A204.1 (cell line): Measurements from ENCODE around the gene PCNX3.

Source experiments
- FAIRE-seq: peaks from 2 replicates; lab custom pipeline; 2012; peaks lifted over from hg19 to GRCh38; lab: Jason Lieb, UNC

Gene PCNX3

DNA sequence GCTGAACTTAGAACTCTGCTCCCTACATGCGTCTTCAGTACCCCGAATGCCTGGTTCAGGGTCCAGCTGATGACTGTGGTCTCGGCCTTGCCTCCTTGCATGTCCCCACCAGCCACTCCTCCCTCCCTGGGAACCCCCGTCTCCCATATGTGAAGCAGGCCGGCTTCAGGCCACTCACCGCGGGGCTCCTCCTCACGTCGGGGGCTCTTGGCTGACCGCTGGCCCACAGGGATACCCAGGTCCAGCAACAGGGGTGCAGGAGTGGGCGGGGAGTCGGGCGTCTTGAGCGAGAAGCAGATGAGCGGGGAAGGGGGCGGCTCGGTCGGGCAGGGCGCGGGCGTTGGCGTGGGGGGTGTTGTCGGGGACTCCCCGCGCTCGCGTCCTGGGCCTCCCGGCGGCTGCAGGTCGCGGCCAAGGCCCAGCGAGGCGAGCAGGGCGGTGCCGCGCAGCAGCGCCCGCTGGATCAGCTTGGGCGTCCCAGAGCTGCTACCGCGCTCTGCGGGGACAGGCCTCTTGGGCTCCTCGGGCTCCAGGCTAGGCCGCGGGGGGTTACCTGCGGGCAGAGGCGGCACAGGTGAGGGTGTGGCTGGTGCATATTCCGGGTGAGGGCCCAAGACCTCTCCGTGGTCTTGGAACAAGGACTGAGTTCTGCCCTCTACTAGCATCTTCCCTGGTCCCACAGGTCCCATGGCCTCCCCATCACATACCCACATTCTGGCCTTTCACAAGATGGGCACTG lies 16.2 kb upstream of the PCNX3 start:
- FAIRE-seq = no peak

DNA sequence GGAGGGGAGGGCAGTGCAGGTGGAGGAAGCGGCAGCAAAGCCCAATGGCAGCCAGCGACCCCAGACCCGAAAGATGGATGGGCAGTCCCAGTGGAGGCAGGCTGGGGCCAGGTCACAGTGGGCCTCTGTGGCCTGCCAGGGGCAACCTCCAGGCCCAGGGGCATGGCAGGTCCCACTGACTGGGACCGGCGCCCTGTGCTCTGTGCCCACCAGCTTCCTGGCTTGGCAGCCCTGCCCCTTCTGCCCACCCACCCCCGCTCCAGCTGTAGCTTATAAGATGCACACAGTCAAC lies 15.7 kb upstream of the PCNX3 start:
- FAIRE-seq = no peak

DNA sequence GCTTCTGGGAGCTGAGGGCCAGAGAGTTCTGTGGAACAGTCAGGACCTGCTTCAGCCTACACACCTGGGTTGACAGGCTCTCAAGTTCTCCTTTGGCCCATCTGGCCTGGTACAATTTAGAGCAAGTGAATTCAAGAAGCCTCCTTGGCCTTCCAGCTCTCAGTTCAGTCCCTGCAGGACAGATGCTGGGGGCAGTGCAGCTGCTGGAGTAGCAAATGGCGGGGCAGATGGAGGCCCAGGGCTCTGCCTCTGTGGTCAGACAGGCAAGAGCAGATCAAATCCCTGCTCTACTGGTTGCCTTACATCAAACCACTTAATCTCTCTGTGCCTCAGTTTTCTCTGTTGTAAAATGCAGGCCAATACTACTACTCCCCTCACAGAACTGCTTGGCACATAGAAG lies 11.3 kb upstream of the PCNX3 start:
- FAIRE-seq = no peak

DNA sequence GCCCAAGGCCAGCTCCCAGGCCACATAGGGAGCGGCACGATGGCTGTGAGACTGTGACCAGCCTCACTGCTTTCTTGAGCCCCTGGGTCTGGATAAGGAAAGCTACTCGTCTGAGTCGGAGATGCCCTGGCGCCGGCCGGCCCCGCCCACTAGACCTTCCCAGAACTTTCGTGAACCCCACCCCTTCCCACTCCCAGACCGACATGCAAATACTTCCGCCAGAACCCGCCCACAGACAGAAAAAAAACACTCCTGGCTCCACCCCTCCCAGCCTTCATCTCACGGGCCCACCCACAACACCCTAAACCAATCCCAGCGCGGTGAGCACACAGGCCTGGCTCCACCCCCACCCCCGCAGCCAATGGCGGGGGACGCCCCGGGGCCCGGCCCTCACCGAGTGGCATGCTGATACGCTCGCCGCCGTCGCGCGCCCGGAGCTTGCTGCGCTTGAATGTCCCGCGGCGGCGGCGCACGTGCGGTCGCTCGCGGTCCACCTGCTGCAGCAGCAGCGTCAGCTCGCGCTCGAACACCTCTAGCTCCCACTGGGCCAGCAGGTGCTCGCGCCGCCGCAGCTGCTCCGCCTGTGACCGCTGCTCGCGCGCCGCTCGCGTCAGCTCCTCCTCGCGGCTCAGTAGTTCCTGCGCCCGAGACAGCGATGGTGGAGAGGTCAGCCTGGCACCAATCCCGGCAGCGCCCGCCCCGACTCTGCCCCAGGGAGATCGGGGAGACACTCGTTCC lies 8.5 kb upstream of the PCNX3 start:
- no peak for FAIRE-seq

DNA sequence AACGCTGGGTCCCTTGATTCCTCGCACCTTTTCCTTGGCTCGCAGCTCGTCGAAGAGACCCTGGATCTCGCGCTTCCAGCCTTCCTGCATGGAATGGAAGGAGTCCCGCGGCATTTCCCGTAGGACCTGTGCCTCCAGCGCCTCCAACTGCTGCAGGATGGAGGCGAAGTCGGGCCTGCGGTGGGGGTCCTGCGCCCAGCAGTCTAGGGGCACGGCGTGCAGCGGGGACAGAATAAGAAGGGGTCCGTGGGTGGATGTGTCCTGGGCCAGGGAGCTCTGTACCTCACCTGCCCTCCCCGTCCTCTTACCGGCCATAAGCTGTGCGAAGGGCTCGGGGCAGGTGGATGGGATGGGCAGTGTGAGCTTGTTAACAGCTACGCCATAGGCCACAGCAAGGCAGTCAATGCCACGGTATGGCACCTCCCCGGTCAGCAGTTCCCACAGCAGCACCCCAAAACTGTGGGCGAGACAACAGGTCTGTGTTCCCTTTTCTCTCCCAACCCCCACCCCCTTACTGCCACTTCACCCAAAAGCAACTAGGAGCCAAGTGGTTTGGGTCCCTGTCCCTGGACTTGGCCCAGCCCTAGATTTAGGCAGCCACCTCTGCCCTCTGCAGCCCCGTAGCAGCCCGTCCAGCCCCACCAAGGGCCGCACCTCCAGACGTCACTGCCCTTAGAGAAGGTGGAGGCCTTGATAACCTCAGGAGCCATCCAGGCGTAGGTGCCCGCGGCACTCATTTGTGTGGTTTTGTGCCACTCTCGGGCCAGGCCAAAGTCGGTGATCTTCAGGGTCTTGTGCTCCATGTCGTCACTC lies 7.8 kb upstream of the PCNX3 start:
- FAIRE-seq = no peak

DNA sequence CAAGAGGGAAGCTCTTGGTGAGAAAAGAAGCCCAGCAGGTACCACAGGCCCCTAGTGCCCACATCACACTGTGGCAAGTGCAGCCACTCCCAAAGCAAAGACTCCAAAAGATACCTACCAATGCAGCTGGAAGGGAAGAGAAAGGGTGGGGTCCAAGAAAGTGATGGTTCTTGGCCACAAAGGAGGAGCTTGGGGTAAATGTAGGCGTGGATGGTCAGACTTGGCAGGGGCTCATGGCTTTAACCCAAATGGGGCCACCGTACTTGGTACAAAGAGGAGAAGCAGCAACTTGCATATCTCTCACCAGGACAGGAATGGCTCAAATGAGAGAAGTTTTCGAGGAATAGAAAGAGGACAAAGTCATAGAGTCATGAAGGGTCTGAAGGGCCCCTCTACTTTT lies 6.3 kb upstream of the PCNX3 start:
- no peak for FAIRE-seq

DNA sequence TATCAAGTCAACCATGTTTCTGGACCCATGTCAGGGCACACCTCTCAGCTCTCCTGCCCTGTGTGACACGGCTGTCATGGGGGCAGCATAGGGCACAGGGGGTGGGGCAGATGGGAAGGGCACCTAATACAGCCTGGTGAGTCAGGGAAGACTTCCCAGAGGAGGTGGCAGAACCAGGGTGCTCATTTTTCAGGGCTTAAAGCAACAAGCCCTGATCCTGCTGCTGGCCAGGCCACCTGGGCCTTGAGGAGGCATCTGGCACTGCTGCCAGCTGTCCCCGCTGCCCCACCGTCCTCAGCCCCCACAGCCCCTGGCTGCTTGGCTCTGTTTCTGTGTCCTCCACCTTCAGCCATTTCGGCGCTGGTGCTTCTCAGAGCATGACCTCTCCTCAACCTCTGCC lies 5.9 kb upstream of the PCNX3 start:
- no peak for FAIRE-seq

DNA sequence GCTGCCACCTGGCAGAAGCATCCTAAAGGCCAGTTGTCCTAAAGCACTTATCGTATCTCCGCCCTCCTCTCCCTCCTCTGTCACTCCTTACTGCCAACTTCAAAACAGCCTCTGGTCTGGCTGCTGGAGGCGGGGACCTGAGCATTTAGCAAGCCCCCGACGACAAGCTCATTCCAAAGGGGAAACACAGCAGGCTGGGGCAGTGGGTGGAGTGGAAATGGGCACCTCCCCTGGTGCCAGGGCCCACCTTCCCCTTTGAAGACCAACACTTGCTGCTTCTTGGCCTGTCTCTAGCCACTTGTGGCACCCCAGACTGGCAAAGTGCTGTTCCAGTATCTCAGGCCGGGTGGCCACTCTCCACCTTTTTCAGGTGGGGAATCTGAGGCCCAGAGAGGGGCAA lies 5.2 kb upstream of the PCNX3 start:
- FAIRE-seq = no peak

DNA sequence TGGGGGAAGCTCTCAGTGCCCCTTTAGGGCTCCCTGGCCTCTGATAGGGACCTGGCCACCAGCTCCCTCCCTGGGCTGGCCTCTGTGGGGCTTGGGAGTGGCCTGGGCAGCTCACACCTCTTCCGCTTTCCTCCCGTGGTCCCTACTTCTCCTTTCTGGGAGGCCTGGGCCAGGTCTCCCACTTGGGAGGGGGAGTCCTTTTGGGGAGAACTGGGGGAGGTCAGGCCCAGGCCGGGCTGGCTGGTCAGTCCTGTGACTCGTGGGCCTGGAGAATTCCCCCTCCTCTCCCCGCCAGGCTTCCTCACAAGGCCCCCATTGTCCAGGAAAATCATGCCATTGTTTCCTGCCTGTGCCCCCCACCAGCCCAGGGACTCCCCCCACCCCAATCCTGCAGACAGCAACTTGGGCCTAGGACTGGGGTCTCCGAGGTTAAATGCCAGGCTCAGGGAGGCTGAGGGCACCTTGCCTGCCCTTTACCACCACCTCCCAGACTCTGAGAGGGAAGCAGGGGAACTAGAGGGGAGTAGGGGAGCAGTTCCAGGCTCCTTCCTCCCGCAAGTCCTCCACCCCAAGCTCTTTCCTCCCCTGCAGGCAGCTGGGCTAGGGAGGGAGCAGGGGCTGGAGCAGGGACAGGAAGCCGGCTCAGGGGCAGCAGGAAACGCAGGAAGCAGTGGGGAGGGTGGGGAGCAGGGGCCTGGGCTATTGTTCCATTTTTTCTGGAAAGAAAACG lies 4.4 kb upstream of the PCNX3 start:
- no peak for FAIRE-seq

DNA sequence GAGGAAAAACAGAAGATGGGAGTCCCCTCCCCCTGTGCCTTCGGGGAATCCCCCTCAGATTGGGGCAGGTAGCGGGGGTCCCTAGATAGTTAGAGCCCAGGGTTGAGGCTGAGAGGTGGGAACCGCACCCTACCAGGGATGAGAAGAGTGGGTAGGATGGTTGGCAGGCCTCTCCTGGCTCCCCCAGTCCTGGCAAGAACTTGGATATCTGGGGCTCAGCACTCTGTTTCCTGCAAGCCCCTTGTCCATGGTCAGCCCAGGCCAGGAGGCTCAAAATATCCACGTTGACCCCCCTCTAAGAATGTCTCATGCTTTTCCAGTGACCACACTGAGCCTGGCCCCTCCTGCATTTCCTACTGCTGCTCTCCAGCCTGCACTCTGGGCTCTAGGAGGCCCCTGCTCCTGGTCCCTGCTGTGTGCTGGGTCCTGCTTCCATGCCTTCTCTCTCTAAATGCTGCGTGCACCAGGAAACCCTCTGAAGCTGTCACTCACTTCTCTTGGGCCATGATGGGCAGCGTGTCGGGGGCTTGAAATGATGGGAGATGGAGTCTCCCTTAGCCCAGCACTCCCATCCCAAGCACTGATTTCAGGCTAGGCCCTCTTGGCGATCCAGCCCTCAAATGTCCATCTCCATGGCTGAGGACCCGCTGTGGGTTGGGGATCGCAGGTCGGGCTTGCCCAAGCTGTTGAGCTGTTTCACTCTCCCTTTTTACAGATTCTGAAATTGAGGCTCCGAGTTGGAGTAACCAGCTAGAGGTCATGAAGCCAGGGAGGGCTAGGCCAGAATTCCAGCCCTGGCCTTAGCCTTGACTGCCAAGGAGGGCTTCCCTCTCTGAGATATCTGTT lies 3.6 kb upstream of the PCNX3 start:
- FAIRE-seq = no peak

DNA sequence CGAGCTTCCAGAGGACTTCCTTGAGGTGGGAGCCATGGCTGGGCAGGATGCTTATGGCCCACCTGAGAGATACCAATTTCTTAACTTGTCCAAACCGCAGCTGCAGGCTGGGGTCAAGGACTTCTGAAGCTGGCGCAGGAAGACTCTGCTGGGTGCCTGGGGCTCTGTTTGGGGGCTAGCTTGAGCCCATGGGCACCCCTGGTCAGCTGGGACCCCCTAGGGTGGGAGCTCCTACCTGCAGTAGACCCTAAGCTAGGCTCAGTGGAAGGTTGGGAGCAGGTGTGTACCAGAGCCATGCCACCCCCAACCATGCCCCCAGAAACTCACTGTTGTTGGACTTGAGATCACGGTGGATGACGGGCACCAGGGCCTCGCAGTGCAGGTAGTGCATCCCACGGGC lies 2.9 kb upstream of the PCNX3 start:
- no peak for FAIRE-seq

DNA sequence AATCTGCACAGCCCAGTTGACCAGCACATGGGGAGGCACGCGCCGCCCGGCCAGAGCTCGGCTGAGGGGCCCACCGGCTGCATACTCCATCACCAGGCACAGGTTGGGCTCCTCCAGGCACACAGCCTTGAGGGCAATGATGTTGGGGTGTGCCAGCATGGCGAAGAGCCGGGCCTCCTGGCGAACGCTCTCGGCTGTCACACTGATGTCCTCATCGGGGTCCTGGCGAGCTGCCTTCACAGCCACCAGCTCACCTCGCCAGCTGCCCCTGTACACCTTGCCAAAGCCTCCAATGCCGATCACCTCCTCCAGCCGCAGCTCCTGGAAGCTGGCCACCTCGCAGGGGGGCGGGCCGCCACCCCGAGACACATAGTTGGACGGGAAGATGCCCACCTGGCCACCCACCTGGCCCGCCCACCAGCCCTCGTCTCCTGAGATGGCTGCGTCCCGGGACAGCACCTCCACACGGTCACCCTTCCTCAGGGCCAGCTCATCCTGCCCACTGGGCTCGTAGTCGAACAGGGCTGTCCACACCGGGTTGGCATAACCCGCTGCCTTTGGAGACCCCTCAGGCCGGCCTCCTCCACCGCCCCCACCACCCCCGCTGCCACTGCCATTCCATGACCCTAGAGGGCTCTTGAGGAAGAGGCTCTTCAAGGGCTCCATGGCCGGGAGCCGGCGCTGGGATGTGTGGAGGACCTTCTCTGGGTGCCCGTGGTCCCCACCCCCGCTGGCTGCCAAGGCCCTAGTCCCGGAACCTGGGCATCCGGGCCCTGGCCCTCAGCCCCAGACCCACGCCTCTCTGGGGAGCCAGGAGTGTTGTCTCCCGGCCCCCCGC lies 2.3 kb upstream of the PCNX3 start:
- no peak for FAIRE-seq

DNA sequence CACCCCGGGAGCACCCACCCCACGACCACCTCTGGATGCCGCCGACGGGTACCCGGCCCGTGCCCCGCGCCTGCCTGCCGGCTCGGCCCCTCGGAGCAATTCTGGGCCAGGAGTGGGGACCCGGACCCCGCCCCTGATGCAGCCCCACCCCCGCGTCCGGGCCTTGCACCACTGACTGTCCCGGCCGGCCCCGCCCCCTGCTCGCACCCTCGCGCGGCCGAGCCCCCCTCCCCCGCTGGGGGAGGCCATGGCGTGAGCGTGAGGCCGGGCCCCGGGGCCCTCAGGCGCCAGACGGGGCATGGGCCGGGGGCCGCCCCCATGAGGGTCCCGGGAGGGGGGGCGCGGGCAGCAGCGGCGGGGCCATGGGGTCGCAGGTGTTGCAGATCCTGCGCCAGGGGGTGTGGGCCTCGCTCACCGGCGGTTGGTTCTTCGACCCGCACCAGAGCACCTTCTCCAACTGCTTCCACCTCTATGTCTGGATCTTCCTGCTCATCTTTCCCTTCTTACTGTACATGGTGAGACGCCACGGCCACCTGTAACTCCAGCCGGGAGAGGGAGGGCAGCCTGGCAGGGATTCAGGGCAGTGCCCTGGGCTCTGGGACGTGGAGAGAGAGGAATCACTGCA lies 486 bp downstream of the PCNX3 start:
- FAIRE-seq = no peak

DNA sequence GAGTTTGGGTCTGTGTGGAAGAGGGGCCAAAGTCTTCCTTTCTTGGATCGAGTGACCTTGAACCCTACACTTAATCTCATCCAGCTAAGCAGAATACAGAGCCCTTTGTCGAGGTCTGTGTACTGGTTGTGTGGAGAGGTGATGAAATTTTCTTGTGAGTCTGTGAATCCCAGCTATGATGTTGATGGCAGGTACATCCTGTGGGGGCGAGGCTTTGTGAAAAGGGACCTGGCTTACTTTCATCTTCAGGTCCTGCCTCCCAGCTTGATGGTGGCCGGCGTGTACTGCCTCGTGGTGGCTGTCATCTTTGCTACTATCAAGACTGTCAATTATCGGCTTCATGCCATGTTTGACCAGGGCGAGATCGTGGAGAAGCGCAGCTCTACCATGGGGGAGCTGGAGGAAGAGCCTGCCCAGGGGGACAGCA lies 1.0 kb downstream of the PCNX3 start:
- FAIRE-seq = no peak

DNA sequence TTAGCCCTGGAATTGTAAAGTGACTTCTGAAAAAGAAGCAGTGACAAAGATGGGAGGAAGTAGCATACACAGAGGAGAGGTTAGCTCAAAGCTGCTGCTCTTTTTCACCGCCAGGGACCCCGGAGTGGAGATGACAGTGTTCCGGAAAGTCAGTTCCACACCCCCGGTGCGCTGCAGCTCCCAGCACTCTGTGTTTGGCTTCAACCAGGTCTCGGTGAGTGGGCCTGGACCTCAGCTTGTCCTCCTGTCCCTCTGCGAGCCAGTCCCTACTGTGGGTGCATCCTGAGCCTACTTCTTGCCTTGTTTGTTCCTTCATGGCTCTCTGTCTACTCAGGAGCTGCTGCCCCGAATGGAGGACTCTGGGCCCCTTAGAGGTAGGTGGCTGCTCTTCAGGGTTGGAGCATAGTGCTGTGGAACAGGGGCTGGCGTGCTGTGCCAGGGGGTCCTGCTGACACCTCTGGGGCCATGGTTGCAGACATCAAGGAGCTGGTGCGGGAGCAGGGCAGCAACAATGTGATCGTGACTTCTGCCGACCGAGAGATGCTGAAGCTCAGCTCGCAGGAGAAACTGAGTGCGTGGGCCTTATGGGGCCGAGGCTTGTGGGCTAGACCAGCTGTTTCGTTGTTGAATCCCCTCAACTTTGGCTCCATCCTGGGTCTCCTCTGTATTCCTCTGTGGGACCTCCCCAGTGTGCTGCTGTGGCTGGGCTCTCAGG lies 1.7 kb downstream of the PCNX3 start:
- FAIRE-seq = no peak

DNA sequence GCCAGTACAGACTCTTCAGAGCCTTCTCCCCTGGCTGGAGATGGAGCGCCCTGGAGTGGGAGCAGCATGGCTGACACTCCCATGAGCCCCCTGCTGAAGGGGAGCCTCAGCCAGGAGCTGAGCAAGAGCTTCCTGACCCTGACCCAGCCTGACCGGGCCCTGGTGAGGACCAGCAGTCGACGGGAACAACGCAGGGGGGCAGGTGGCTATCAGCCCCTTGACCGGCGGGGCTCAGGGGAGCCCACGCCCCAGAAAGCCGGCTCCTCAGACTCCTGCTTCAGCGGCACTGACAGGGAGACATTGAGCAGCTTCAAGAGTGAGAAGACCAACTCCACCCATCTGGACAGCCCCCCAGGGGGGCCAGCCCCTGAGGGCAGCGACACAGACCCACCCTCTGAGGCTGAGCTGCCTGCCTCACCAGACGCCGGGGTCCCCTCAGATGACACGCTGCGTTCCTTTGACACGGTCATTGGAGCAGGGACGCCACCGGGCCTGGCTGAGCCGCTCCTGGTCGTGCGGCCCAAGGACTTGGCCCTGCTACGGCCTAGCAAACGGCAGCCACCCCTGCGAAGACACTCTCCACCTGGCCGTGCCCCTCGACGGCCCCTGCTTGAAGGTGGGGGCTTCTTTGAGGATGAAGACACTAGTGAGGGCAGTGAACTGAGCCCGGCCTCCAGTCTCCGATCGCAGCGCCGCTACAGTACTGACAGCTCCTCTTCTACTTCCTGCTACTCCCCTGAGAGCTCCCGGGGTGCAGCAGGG lies 2.6 kb downstream of the PCNX3 start:
- no peak for FAIRE-seq

DNA sequence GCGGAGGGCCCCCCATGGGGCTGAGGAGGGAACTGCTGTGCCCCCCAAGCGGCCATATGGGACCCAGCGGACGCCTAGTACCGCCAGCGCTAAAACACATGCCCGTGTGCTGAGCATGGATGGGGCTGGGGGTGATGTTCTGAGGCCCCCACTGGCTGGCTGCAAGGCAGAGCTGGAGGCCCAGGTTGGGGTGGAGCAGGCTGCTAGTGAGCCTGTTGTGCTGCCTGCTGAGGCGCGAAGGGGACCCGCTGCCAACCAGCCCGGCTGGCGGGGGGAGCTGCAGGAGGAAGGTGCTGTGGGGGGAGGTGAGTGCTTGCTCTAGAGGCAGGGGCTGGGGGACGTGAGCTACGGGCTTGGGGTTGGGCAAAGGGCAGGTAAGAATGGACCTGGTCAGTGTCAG lies 3.2 kb downstream of the PCNX3 start:
- no peak for FAIRE-seq

DNA sequence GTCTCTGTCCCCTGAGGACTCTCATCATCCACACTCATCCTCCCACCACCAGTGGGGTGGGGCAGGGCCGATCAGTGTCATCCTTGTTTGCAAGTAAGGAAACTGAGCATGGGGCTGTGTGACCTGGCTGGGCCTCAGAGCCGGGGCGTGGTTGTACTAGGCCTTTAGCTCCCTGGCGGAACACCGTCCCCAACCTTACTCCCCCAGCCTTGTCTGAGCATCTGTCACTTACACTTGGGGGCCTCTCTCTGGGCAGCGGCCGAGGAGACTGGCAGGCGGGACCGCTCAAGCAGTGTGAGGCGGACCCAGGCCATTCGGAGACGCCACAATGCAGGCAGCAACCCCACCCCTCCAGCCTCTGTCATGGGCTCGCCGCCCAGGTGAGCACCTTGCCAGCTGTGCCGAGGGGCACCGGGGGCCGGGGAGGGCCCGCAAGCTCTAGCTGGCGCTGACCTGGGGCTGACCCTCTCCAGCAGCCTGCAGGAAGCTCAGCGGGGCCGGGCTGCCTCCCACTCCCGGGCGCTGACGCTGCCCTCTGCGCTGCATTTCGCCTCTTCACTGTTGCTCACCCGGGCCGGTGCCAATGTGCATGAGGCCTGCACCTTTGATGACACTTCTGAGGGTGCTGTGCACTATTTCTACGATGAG lies 3.8 kb downstream of the PCNX3 start:
- no peak for FAIRE-seq
